Stimulated activated effector memory CD8-positive, alpha-beta T cell treated with anti-CD3 and anti-CD28 coated beads, Interleukin-12 subunit alpha, Interleukin-12 subunit beta, amount 100 ng/mL, for 72 hours (primary cell): ENCODE results near the gene SYP.
A peak's percentile ranks its signal among the peaks of the same experiment; 100 is the strongest.

Experiments used
- ATAC-seq: fragments of 150-1000 bp; cut with Tn5 transposase; 2 replicates; pipeline ENCODE4 v1.10.0; 2021
- DNase-seq, 2 donors: peaks; one replicate each; pipeline ENCODE4 v3.0.0; 2021 to 2022; ENCODE audit warnings: low spot score in 2 of 2
- H3K27ac Mint-ChIP-seq: one replicate; pipeline ENCODE4 v1.8.0; 2022; ENCODE audit warnings: mild to moderate bottlenecking, mixed read lengths
- H3K36me3 Mint-ChIP-seq: one replicate; pipeline ENCODE4 v1.8.0; 2022; ENCODE audit warnings: mild to moderate bottlenecking, mixed read lengths
- H3K4me1 Mint-ChIP-seq: one replicate; pipeline ENCODE4 v1.8.0; 2022; ENCODE audit warnings: mixed read lengths
- H3K4me3 Mint-ChIP-seq: one replicate; pipeline ENCODE4 v1.8.0; 2022; ENCODE audit warnings: mild to moderate bottlenecking, mixed read lengths
- H3K9me3 Mint-ChIP-seq: one replicate; pipeline ENCODE4 v1.8.0; 2022; ENCODE audit warnings: mixed read lengths

SYP gene

GRCh38 chrX:49231333-49232000 is 31.5 kb upstream of the SYP start:
- peak overlapping the region; percentile 67 for H3K4me3 Mint-ChIP-seq
- no peak for DNase-seq
- no peaks in the 10 kb centered on the region for H3K9me3 Mint-ChIP-seq
- peak overlapping the region; percentile 88 for H3K27ac Mint-ChIP-seq
- peaks cover 21% of the 10 kb centered on the region for H3K4me1 Mint-ChIP-seq
- no peak for ATAC-seq
- no peaks in the 10 kb centered on the region for H3K36me3 Mint-ChIP-seq

- Mint-ChIP-seq H3K36me3 (no peaks in the 10 kb centered on the region), H3K9me3 (no peaks in the 10 kb centered on the region), H3K27ac (peak overlapping the region; percentile 88), H3K4me1 (peaks cover 21% of the 10 kb centered on the region), H3K4me3 (peak overlapping the region; percentile 67)
- ATAC-seq (peak; percentile 88), DNase-seq (peak; percentile 21 to 74)
These were observed 30.7 kb upstream of the SYP start for GRCh38 chrX:49230500-49231232.

- Mint-ChIP-seq H3K27ac (no peak overlapping the region), H3K4me1 (peaks cover 15% of the 10 kb centered on the region), H3K4me3 (no peak overlapping the region), H3K36me3 (no peaks in the 10 kb centered on the region), H3K9me3 (no peaks in the 10 kb centered on the region)
- no peak for ATAC-seq
- DNase-seq: no peak
These were observed 28.2 kb upstream of the SYP start for GRCh38 chrX:49228185-49228584.

- H3K9me3 Mint-ChIP-seq: no peaks in the 10 kb centered on the region
- H3K36me3 Mint-ChIP-seq: no peaks in the 10 kb centered on the region
- no peak for ATAC-seq
- H3K27ac Mint-ChIP-seq: no peak overlapping the region
- peaks cover 15% of the 10 kb centered on the region for H3K4me1 Mint-ChIP-seq
- no peak overlapping the region for H3K4me3 Mint-ChIP-seq
- no peak for DNase-seq
These were observed 27.7 kb upstream of the SYP start for GRCh38 chrX:49227726-49228125.

GRCh38 chrX:49226946-49227345 is 27.0 kb upstream of the SYP start:
- Mint-ChIP-seq H3K4me3 (no peak overlapping the region), H3K27ac (no peak overlapping the region), H3K4me1 (peaks cover 14% of the 10 kb centered on the region), H3K36me3 (no peaks in the 10 kb centered on the region), H3K9me3 (no peaks in the 10 kb centered on the region)
- ATAC-seq (no peak), DNase-seq (no peak)

GRCh38 chrX:49225858-49226257 is 25.9 kb upstream of the SYP start:
- no peak overlapping the region for H3K27ac Mint-ChIP-seq
- DNase-seq: no peak
- no peak for ATAC-seq
- H3K4me3 Mint-ChIP-seq: no peak overlapping the region
- no peaks in the 10 kb centered on the region for H3K36me3 Mint-ChIP-seq
- peaks cover 5% of the 10 kb centered on the region for H3K4me1 Mint-ChIP-seq
- H3K9me3 Mint-ChIP-seq: no peaks in the 10 kb centered on the region

GRCh38 chrX:49221868-49222267 is 21.9 kb upstream of the SYP start:
- no peak for DNase-seq
- no peak overlapping the region for H3K27ac Mint-ChIP-seq
- H3K4me1 Mint-ChIP-seq: no peaks in the 10 kb centered on the region
- ATAC-seq: no peak
- H3K4me3 Mint-ChIP-seq: no peak overlapping the region
- H3K9me3 Mint-ChIP-seq: no peaks in the 10 kb centered on the region
- no peaks in the 10 kb centered on the region for H3K36me3 Mint-ChIP-seq

GRCh38 chrX:49220100-49220499 is 20.1 kb upstream of the SYP start:
- no peaks in the 10 kb centered on the region for H3K9me3 Mint-ChIP-seq
- H3K27ac Mint-ChIP-seq: no peak overlapping the region
- no peak overlapping the region for H3K4me3 Mint-ChIP-seq
- H3K4me1 Mint-ChIP-seq: no peaks in the 10 kb centered on the region
- H3K36me3 Mint-ChIP-seq: no peaks in the 10 kb centered on the region
- ATAC-seq (no peak), DNase-seq (no peak)

- no peak for ATAC-seq
- no peak overlapping the region for H3K27ac Mint-ChIP-seq
These were observed 15.1 kb upstream of the SYP start for GRCh38 chrX:49214996-49215526.

GRCh38 chrX:49214416-49214815 is 14.4 kb upstream of the SYP start:
- H3K9me3 Mint-ChIP-seq: peaks cover 7% of the 10 kb centered on the region
- H3K36me3 Mint-ChIP-seq: no peaks in the 10 kb centered on the region
- DNase-seq (no peak), ATAC-seq (no peak)
- H3K4me3 Mint-ChIP-seq: no peak overlapping the region
- no peak overlapping the region for H3K27ac Mint-ChIP-seq
- H3K4me1 Mint-ChIP-seq: no peaks in the 10 kb centered on the region

More at GRCh38 chrX:49214996-49215526, 15.1 kb upstream of the SYP start:
- H3K9me3 Mint-ChIP-seq: peaks cover 7% of the 10 kb centered on the region
- no peaks in the 10 kb centered on the region for H3K36me3 Mint-ChIP-seq
- no peak overlapping the region for H3K4me3 Mint-ChIP-seq
- H3K4me1 Mint-ChIP-seq: no peaks in the 10 kb centered on the region
- no peak for DNase-seq

GRCh38 chrX:49212861-49213260 is 12.9 kb upstream of the SYP start:
- Mint-ChIP-seq H3K9me3 (peaks cover 7% of the 10 kb centered on the region), H3K4me1 (no peaks in the 10 kb centered on the region), H3K27ac (no peak overlapping the region), H3K4me3 (no peak overlapping the region), H3K36me3 (no peaks in the 10 kb centered on the region)
- ATAC-seq (no peak), DNase-seq (no peak)

GRCh38 chrX:49212209-49212608 is 12.2 kb upstream of the SYP start:
- Mint-ChIP-seq H3K4me3 (no peak overlapping the region), H3K36me3 (no peaks in the 10 kb centered on the region), H3K9me3 (peaks cover 7% of the 10 kb centered on the region), H3K27ac (no peak overlapping the region), H3K4me1 (no peaks in the 10 kb centered on the region)
- DNase-seq (no peak), ATAC-seq (no peak)

- Mint-ChIP-seq H3K36me3 (no peaks in the 10 kb centered on the region), H3K4me3 (no peak overlapping the region), H3K27ac (no peak overlapping the region), H3K9me3 (peaks cover 7% of the 10 kb centered on the region), H3K4me1 (no peaks in the 10 kb centered on the region)
- no peak for ATAC-seq
- DNase-seq: no peak
These were observed 11.1 kb upstream of the SYP start for GRCh38 chrX:49211074-49211473.

- Mint-ChIP-seq H3K4me3 (no peak overlapping the region), H3K9me3 (peaks cover 7% of the 10 kb centered on the region), H3K36me3 (no peaks in the 10 kb centered on the region), H3K4me1 (no peaks in the 10 kb centered on the region), H3K27ac (no peak overlapping the region)
- DNase-seq (no peak), ATAC-seq (no peak)
These were observed 10.4 kb upstream of the SYP start for GRCh38 chrX:49210406-49210805.

- Mint-ChIP-seq H3K9me3 (peaks cover 7% of the 10 kb centered on the region), H3K4me1 (no peaks in the 10 kb centered on the region), H3K4me3 (no peak overlapping the region), H3K36me3 (no peaks in the 10 kb centered on the region), H3K27ac (no peak overlapping the region)
- DNase-seq (no peak), ATAC-seq (no peak)
These were observed 9.7 kb upstream of the SYP start for GRCh38 chrX:49209434-49210251.
